GM19193 (cell line): ENCODE measurements around the gene SLC36A4.

ENCODE experiments used
- POLR2A ChIP-seq: IDR thresholded peaks from 4 replicates; pipeline ENCODE4 v1.6.1; 2011; ENCODE audit not compliant: insufficient read depth, insufficient read length; ENCODE audit errors: extremely low read depth

The SLC36A4 gene

DNA sequence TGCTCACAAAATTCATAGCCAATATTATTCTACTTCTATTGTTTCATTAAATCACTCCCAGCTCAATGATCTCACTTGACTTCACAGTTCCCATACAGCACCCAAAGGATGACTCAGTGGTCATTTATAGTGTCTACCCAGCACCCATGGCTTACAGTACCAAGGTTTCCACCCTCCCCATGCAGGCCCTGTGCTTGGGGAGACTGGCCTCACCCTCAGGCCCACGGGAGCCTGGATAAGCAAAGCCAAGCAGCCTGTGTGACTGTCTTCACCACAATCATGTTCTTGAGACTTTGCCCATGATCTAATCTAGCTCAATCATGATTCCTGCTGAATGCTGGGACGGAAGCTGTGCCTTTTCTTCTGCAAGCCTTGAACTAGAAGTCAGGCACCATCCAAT, 97.6 kb downstream of the SLC36A4 start:
- TF ChIP-seq POLR2A, result no peak

DNA sequence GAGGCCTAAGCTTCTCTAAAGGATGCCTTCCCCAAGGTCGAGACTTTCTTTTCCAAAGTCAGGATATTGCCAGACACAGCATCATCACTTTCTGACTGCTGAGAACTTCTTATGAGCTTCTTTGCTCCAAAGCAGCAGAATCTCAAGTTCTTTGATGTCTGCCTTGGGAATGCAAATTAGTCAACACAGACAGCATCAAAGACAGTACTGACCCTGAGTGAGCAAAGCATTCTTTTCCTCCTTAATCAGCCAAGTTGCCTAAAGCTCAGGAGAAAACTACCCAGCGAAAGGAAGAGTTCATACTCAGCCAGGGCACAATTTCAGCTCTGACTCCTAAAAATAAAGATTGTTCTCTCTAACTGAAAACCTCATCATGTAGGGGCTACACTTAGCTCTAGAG, 98.0 kb downstream of the SLC36A4 start:
- no peak for TF ChIP-seq POLR2A
